GM12864 (cell line): ENCODE data around the gene PAM.

ENCODE experiments used
- DNase-seq: peaks from one replicate; pipeline ENCODE4 v3.0.0-alpha.2; 2011; ENCODE audit warnings: low read depth
- H3K4me3 ChIP-seq: 2 replicates; pipeline ENCODE4 v1.5.1; 2011; ENCODE audit warnings: mild to moderate bottlenecking, low read depth, low read length, control low read depth
- TF ChIP-seq, protein P1 (sequence below): IDR thresholded peaks from 2 replicates; pipeline ENCODE4 v1.5.1; 2011; ENCODE audit warnings: low read depth, mild to moderate bottlenecking, moderate library complexity, low read length, control low read depth, inconsistent platforms; ENCODE audit errors: missing control alignments

PAM gene

DNA sequence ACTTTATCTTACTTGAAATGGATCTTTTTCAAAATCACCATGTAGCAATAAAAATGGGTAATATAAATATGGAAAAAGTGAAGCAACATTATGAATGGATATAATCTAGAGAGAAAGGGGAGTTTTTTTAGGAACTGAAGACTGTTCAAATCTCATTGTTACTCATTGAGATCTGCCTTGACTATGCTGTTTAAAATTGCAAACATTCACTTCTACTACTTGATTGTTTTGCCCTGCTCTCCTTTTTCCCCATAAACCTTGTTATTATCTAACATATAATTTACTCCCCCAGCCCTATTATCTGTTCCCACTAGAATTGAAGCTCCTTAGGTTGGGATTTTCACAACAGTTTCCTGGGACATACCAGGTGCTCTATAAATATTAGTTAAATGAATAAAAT, 22.0 kb downstream of the PAM start:
- TF ChIP-seq, protein P1, sequence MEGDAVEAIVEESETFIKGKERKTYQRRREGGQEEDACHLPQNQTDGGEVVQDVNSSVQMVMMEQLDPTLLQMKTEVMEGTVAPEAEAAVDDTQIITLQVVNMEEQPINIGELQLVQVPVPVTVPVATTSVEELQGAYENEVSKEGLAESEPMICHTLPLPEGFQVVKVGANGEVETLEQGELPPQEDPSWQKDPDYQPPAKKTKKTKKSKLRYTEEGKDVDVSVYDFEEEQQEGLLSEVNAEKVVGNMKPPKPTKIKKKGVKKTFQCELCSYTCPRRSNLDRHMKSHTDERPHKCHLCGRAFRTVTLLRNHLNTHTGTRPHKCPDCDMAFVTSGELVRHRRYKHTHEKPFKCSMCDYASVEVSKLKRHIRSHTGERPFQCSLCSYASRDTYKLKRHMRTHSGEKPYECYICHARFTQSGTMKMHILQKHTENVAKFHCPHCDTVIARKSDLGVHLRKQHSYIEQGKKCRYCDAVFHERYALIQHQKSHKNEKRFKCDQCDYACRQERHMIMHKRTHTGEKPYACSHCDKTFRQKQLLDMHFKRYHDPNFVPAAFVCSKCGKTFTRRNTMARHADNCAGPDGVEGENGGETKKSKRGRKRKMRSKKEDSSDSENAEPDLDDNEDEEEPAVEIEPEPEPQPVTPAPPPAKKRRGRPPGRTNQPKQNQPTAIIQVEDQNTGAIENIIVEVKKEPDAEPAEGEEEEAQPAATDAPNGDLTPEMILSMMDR, result no peak

DNA sequence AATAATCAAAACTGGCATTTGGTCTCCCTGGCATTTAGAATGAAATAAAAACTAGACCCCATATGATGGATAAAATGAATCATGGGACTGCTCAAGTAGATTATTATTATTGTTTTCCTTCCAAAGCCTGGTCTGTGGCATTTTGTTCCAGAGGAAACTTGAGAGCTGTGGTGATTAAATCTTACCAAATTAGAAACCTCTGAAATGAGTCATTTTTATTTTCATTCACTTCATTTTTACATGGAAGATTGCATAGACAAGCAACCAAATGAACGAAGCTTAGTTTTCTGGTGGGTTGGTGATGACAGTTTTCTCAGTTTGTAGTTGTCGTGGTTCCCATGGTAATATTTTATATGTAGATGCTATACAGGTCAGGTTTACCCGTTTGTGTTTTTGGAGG, 23.4 kb downstream of the PAM start:
- TF ChIP-seq, protein P1, result no peak
- no peak for DNase-seq
- no peak overlapping the region for H3K4me3 ChIP-seq

More for the DNA sequence above, 22.0 kb downstream of the PAM start:
- DNase-seq, result no peak
- H3K4me3 ChIP-seq, result no peak overlapping the region

DNA sequence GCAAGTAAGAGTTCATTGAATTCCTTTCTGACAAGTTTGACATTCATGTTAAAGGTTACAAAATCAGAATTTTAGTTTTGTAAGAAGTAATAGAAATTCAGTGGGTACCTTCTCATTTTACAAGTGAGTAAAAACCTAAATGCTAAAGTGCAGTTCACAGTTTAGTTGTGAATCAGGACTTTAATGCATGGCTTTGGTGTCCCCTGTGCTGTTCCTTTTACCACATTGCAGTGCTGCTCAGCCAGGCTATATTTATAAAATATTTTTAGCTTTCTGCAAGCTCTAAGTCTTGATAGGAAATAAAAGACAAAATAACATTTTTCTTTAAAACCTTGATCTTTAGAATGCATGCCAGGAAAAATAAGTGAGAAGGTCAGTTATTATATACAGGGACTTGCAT, 26.3 kb downstream of the PAM start:
- TF ChIP-seq, protein P1, result no peak
- no peak for DNase-seq
- H3K4me3 ChIP-seq, result no peak overlapping the region

DNA sequence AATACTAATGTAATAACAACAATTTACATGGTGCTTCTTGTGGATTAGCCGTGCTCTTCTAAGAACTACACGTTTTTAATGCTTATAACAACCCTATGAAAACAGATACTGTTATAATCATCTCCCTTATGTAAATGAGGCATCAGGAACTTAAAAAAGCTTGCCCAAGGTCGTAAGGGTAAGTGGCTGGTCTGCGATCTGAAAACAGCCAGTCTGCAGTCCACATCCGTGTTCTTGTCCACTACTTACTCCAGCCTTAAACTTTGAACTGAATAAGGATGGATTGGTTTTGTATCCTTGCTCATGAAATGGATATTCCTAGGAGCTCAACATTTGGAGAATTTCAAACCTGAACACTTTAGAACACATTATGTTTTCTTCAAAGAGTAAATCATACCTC, 26.7 kb downstream of the PAM start:
- no peak for DNase-seq
- H3K4me3 ChIP-seq, result no peak overlapping the region
- TF ChIP-seq, protein P1, result no peak

DNA sequence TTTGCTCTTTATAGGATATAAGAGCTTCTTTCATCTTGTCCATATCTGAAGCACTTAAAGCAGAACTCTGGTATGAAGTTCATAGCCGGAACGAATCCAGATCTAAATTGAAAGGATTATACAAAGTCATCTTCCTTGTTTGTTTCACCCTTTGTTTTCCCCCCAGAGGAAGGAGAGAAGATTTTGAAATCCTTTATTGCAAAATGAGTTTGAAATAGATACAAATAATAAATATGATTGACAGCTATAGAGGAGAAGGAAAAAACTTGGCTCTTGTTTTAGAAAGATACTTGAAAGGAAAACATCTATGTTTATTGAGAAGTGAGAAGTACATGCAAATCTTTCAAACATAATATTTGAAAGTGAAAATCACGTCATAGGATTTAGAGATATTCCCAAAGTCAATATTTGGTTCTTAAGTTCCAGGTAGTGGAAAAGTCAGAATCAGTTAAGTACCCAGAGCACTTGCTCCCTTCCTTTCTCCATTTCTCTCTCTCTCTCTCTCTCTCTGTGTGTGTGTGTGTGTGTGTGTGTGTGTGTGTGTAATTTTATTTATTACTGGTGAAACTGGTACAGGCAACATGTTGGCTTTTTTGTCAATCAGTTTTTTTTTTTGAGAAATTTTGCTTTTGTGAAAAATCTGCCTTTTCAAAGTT, 27.2 kb downstream of the PAM start:
- no peak for DNase-seq
- TF ChIP-seq, protein P1, result no peak
- no peak overlapping the region for H3K4me3 ChIP-seq

DNA sequence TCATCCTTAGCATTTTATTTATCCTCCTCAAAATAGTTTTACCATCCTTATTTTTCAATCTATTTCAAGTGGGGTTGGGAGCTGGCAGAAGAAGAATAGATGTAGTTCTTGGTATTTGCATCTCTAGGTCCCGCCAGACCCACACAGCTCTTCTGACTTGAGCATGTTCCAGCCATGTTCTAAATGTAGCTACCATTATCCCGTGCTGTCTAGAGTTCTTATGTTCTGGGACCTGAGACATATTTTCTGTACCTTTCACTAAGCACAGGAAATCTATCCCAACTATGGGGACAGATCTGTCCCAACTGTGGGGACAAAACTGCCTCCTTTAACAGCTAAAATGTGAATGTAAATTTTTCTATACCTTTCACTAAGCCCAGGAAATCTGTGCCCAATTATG, 32.0 kb downstream of the PAM start:
- TF ChIP-seq, protein P1, result no peak
- no peak overlapping the region for H3K4me3 ChIP-seq
- no peak for DNase-seq

DNA sequence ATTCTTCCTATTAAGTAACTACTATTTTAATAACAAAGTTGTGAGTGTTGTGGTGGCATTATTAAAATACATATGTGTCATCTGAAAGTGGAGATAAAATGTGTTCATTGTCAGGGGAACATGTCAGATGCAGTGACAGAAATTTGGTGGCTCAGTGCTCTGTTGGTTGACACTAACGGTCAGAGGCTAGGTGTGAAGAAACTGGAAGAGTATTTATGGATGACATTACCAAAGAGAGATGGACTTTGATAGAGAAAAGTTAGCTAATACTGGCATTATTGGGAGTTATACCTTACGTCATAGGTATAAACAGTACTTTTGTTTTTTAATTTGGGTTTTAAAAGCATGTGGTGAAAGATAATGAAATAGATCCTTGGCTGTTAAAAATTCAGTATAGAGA, 33.7 kb downstream of the PAM start:
- DNase-seq, result no peak
- H3K4me3 ChIP-seq, result no peak overlapping the region
- TF ChIP-seq, protein P1, result no peak
